ENCODE measurements around the gene DNAI1.
"Not testable (repeated sequence)": the region's sequence is repeated elsewhere in the genome, so short reads cannot be mapped to it uniquely, and the experiment has no call there.

- not testable (repeated sequence) for TF ChIP-seq CTCF (IDR thresholded peaks at IDR 0.05); HMGXB4 (CRISPR knock-in tag; IDR thresholded peaks at IDR 0.05; ENCODE audit: borderline replicate concordance); EP300 (IDR thresholded peaks at IDR 0.05); CHD4 (IDR thresholded peaks at IDR 0.05; ENCODE audit: borderline replicate concordance); USF2 (IDR thresholded peaks at IDR 0.05); SMC3 (IDR thresholded peaks at IDR 0.05); KDM1A (IDR thresholded peaks at IDR 0.05; ENCODE audit: low read depth); RNF2 (IDR thresholded peaks at IDR 0.05; ENCODE audit: borderline replicate concordance, low read depth); POLR2A (IDR thresholded peaks at IDR 0.05; ENCODE audit: low read length); ZSCAN20 (CRISPR knock-in tag; IDR thresholded peaks at IDR 0.05); TFCP2L1 (CRISPR knock-in tag; IDR thresholded peaks at IDR 0.05)
Observed at GRCh38 chr9:34482746-34483145, 24.1 kb downstream of the DNAI1 start.
